ENCODE data around the gene SMOC1.

The SMOC1 gene

GRCh38 chr14:69865701-69866365 is 13.4 kb upstream of the SMOC1 start:
- DNase-seq, result no peak

GRCh38 chr14:69868363-69868963 is 10.8 kb upstream of the SMOC1 start:
- no peak for DNase-seq

GRCh38 chr14:69870613-69871012 is 8.6 kb upstream of the SMOC1 start:
- DNase-seq, result no peak

- no peak for DNase-seq
Observed at GRCh38 chr14:69873877-69874780, 5.1 kb upstream of the SMOC1 start.

- no peak for DNase-seq
Observed at GRCh38 chr14:69876221-69876847, 2.9 kb upstream of the SMOC1 start.

- no peak for DNase-seq
Observed at GRCh38 chr14:69876848-69877306, 2.3 kb upstream of the SMOC1 start.

GRCh38 chr14:69877492-69877891 is 1.7 kb upstream of the SMOC1 start:
- DNase-seq, result no peak

GRCh38 chr14:69878251-69878650 is 965 bp upstream of the SMOC1 start:
- DNase-seq, result no peak

GRCh38 chr14:69880044-69880487 is 850 bp downstream of the SMOC1 start:
- DNase-seq, result no peak

GRCh38 chr14:69880893-69881292 is 1.7 kb downstream of the SMOC1 start:
- DNase-seq, result no peak

- no peak for DNase-seq
Observed at GRCh38 chr14:69882116-69882864, 3.1 kb downstream of the SMOC1 start.

- DNase-seq, result no peak
Observed at GRCh38 chr14:69882915-69883314, 3.7 kb downstream of the SMOC1 start.

- no peak for DNase-seq
Observed at GRCh38 chr14:69886453-69887242, 7.4 kb downstream of the SMOC1 start.

GRCh38 chr14:69887740-69888657 is 8.8 kb downstream of the SMOC1 start:
- DNase-seq, result no peak

GRCh38 chr14:69891422-69891821 is 12.2 kb downstream of the SMOC1 start:
- DNase-seq, result no peak

GRCh38 chr14:69895109-69895508 is 15.9 kb downstream of the SMOC1 start:
- DNase-seq, result no peak

GRCh38 chr14:69896080-69896479 is 16.9 kb downstream of the SMOC1 start:
- DNase-seq, result no peak

- DNase-seq, result no peak
Observed at GRCh38 chr14:69896972-69897371, 17.8 kb downstream of the SMOC1 start.

GRCh38 chr14:69900603-69901002 is 21.4 kb downstream of the SMOC1 start:
- DNase-seq, result no peak

Data from cortex of kidney (tissue), 1 donor.